ENCODE data around the gene PWWP2A. TPM values are rescaled to one million over a fixed set of nuclear protein-coding genes. Genes with fewer than 3 reads are reported as not detected.

PWWP2A gene
- total RNA-seq, 1 experiment from 2014 or later: 14.7 TPM

DNA sequence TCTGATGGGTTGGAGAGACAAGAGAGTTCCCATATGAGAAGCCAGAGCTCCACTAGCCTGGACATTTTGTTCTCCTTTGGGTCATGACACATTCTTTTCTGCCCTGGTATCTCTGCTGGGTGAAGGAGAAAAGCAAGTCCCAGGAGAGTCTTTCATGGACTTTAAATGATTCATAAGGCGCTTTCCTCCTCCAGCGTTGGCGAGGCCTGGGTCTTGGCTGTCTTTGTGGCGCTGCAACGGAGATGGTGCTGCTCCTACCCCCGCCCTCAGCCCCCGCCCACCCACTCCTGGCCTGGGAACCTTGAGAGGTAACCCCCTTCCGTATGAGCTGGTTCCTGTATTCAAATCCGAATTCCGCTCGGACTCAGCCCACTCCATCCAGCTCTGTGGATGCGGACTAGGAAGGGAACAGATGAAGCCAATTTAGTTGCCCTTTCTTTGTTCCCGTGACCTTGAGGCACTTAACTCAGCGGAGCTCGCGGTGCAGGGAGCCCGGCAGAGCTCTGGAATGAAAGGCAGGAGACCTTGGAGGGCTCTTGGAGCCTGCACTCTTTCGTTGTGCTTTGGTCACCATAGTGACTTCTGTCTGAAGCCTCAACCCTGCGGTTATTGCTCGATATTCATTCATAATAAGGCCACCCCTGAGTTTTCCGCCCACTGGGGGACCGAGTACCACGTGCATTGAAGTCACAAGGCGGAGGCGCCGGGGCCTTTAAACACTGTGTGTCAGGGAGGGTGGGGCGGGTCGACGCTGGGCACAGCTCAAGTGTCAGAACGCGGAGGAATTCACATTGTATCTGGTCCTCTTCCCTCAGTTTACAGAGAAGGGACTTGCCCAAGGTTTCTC lies 14.0 kb upstream of the PWWP2A start:
- ChIA-PET CTCF (no interaction called here), RAD21 (ENCODE audit: low non-redundant PET in 1 of 2, low total read pairs in 2 of 2, uncharacterized antibody in 2 of 2, unreplicated experiment in 2 of 2) (no interaction called here), POLR2A (no interaction called here)
- no peaks in the 10 kb centered on the region for H4K20me1 ChIP-seq (ENCODE audit: insufficient read depth)
- ATAC-seq (no peak), DNase-seq (ENCODE audit: low read depth, low spot score) (no peak)
- H3K9ac ChIP-seq (ENCODE audit: low read length): no peak overlapping the region
- H3K36me3 ChIP-seq (ENCODE audit: control insufficient read depth in 1 of 2, insufficient read depth in 2 of 2, low read length in 2 of 2): no peaks in the 10 kb centered on the region
- no peak for TF ChIP-seq FOSL1 (IDR thresholded peaks at IDR 0.05; ENCODE audit: low read depth)
- no peak for TF ChIP-seq SIN3A (IDR thresholded peaks at IDR 0.05; ENCODE audit: low read depth)
- TF ChIP-seq CBX3 (IDR thresholded peaks at IDR 0.05; ENCODE audit: low read depth): no peak
- TF ChIP-seq, protein P1, sequence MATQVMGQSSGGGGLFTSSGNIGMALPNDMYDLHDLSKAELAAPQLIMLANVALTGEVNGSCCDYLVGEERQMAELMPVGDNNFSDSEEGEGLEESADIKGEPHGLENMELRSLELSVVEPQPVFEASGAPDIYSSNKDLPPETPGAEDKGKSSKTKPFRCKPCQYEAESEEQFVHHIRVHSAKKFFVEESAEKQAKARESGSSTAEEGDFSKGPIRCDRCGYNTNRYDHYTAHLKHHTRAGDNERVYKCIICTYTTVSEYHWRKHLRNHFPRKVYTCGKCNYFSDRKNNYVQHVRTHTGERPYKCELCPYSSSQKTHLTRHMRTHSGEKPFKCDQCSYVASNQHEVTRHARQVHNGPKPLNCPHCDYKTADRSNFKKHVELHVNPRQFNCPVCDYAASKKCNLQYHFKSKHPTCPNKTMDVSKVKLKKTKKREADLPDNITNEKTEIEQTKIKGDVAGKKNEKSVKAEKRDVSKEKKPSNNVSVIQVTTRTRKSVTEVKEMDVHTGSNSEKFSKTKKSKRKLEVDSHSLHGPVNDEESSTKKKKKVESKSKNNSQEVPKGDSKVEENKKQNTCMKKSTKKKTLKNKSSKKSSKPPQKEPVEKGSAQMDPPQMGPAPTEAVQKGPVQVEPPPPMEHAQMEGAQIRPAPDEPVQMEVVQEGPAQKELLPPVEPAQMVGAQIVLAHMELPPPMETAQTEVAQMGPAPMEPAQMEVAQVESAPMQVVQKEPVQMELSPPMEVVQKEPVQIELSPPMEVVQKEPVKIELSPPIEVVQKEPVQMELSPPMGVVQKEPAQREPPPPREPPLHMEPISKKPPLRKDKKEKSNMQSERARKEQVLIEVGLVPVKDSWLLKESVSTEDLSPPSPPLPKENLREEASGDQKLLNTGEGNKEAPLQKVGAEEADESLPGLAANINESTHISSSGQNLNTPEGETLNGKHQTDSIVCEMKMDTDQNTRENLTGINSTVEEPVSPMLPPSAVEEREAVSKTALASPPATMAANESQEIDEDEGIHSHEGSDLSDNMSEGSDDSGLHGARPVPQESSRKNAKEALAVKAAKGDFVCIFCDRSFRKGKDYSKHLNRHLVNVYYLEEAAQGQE (IDR thresholded peaks at IDR 0.05; ENCODE audit: low read depth): no peak
- TF ChIP-seq RAD21 (IDR thresholded peaks at IDR 0.05; ENCODE audit: low read depth): no peak
- TF ChIP-seq CTCF (IDR thresholded peaks at IDR 0.05 in 2 of 3, conservative IDR thresholded peaks at IDR 0.05 in 1 of 3; ENCODE audit: borderline replicate concordance in 1 of 3, insufficient read depth in 1 of 3, low read depth in 2 of 3, low read length in 2 of 3): no peak
- no peak for TF ChIP-seq SP1 (IDR thresholded peaks at IDR 0.05; ENCODE audit: low read depth)
- TF ChIP-seq EZH2phosphoT487 (IDR thresholded peaks at IDR 0.05; ENCODE audit: borderline replicate concordance): no peak
- H3K9me2 ChIP-seq (ENCODE audit: insufficient read depth): no peaks in the 10 kb centered on the region
- no peaks in the 10 kb centered on the region for H3K79me2 ChIP-seq (ENCODE audit: insufficient read depth, low read length)
- BruUV-seq (replicated peaks): no TSS peak
- no peak overlapping the region for H2AFZ ChIP-seq (ENCODE audit: low read depth, low read length, poor library complexity, severe bottlenecking)
- no peak overlapping the region for H3K4me3 ChIP-seq (replicated peaks in 1 of 2; ENCODE audit: low read depth in 1 of 2, low read length in 2 of 2)
- H3K27ac ChIP-seq (ENCODE audit: low read depth, low read length): no peak overlapping the region
- no peaks in the 10 kb centered on the region for H3K9me3 ChIP-seq (ENCODE audit: control insufficient read depth in 1 of 2, insufficient read depth in 1 of 2, low read depth in 1 of 2, low read length in 2 of 2)
- H3K27me3 ChIP-seq (ENCODE audit: insufficient read depth, low read length): no peaks in the 10 kb centered on the region
- no peaks in the 10 kb centered on the region for H3K4me1 ChIP-seq (ENCODE audit: control insufficient read depth in 1 of 2, insufficient read depth in 2 of 2, low read length in 2 of 2)
- intact Hi-C loops (cut with micrococcal nuclease): no loop called here
- H3K4me2 ChIP-seq (ENCODE audit: low read length): no peak overlapping the region

Measured in HCT116 (cell line).